HCT116 (cell line): ENCODE data around the gene AUTS2. TPM values are rescaled to one million over a fixed set of nuclear protein-coding genes. Genes with fewer than 3 reads are reported as not detected.

Source experiments
- ATAC-seq: fragments of 200-7000 bp; cut with Tn5 transposase; 2 replicates; pipeline ENCODE4 v1.9.1; 2020; ENCODE audit warnings: mild to moderate bottlenecking, moderate library complexity
- BruUV-seq: library from RNA; stranded (reverse); fragments of 400-500 nt; replicated peaks from 2 replicates; lab custom pipeline; 2021; lab: Mats Ljungman, UMichigan
- CTCF ChIA-PET: fragments of 300-600 bp; sonication (Branson Sonifier 250); formaldehyde crosslinking; loops from one replicate; lab custom pipeline; 2021; ENCODE audit warnings: antibody characterized with exemption; lab: Charles Lee
- POLR2A ChIA-PET: fragments of 300-600, 350-600 bp; sonication (Branson Sonifier 250); formaldehyde crosslinking; loops from one replicate; lab custom pipeline; 2021; ENCODE audit warnings: antibody characterized with exemption; lab: Charles Lee
- RAD21 ChIA-PET, 2 experiments: fragments of 300-600 bp; sonication (Branson Sonifier 250); formaldehyde crosslinking; loops; one replicate each; lab custom pipeline; 2023; ENCODE audit warnings: low total read pairs in 2 of 2; ENCODE audit not compliant: uncharacterized antibody in 2 of 2, unreplicated experiment in 2 of 2, low non-redundant PET in 1 of 2; lab: Charles Lee
- DNase-seq: peaks from one replicate; pipeline ENCODE4 v3.0.0-alpha.2; 2010; ENCODE audit warnings: low read depth, low spot score
- H2AFZ ChIP-seq: fragments of 200-600 bp; shearing (Covaris generic), sonication (generic); 2 replicates; pipeline ENCODE4 v1.6.1; 2017; ENCODE audit warnings: low read depth, mixed run types, mixed read lengths, antibody characterized with exemption, low read length; ENCODE audit not compliant: poor library complexity, severe bottlenecking
- H3K27ac ChIP-seq: 2 replicates; pipeline ENCODE4 v1.5.1; 2012; ENCODE audit warnings: low read depth, low read length
- H3K27me3 ChIP-seq: fragments of 200-600 bp; sonication (generic); 2 replicates; pipeline ENCODE4 v1.6.1; 2016; ENCODE audit warnings: mixed run types, low read length, mixed read lengths; ENCODE audit not compliant: insufficient read depth
- H3K36me3 ChIP-seq, 2 experiments: fragments of 200-500 bp in 1 of 2; fragments of 200-600 bp in 1 of 2; sonication (Bioruptor generic) in 1 of 2; sonication (generic) in 1 of 2; 2 replicates each; pipeline versions ENCODE4 v1.5.1 to v1.6.1; 2014 to 2016; ENCODE audit warnings: low read length in 2 of 2, inconsistent platforms in 1 of 2, mixed read lengths in 1 of 2, mixed run types in 1 of 2; ENCODE audit not compliant: insufficient read depth in 2 of 2, control insufficient read depth in 1 of 2
- H3K4me1 ChIP-seq, 2 experiments: fragments of 200-600 bp in 1 of 2; sonication (generic) in 1 of 2; 2 replicates each; pipeline versions ENCODE4 v1.5.1 to v1.6.1; 2012 to 2017; ENCODE audit warnings: low read length in 2 of 2, inconsistent platforms in 1 of 2, mild to moderate bottlenecking in 1 of 2, mixed read lengths in 1 of 2, mixed run types in 1 of 2, moderate library complexity in 1 of 2; ENCODE audit not compliant: insufficient read depth in 2 of 2, control insufficient read depth in 1 of 2
- H3K4me2 ChIP-seq: fragments of 200-600 bp; sonication (generic); 2 replicates; pipeline ENCODE4 v1.6.1; 2017; ENCODE audit warnings: mixed run types, low read length, mixed read lengths
- H3K4me3 ChIP-seq, 2 experiments: fragments of 200-600 bp in 1 of 2; sonication (generic) in 1 of 2; replicated peaks in 1 of 2; 2 replicates each; pipeline ENCODE4 v1.5.1; 2011 to 2016; ENCODE audit warnings: low read length in 2 of 2, control low read depth in 1 of 2, low read depth in 1 of 2, mild to moderate bottlenecking in 1 of 2, mixed read lengths in 1 of 2, mixed run types in 1 of 2
- H3K79me2 ChIP-seq: fragments of 200-600 bp; sonication (generic); 2 replicates; pipeline ENCODE4 v1.6.1; 2017; ENCODE audit warnings: mild to moderate bottlenecking, mixed run types, low read length, moderate library complexity, mixed read lengths; ENCODE audit not compliant: insufficient read depth
- H3K9ac ChIP-seq: fragments of 200-600 bp; sonication (generic); 2 replicates; pipeline ENCODE4 v1.6.1; 2016; ENCODE audit warnings: low read length, mixed read lengths
- H3K9me2 ChIP-seq: fragments of 200-600 bp; sonication (generic), shearing (Covaris generic); 2 replicates; pipeline ENCODE4 v1.6.1; 2017; ENCODE audit warnings: mixed run types, mild to moderate bottlenecking, moderate library complexity; ENCODE audit not compliant: insufficient read depth
- H3K9me3 ChIP-seq, 2 experiments: fragments of 200-500 bp in 1 of 2; fragments of 200-600 bp in 1 of 2; sonication (Bioruptor generic) in 1 of 2; sonication (generic) in 1 of 2; 2 replicates each; pipeline ENCODE4 v1.6.1; 2014 to 2017; ENCODE audit warnings: low read length in 2 of 2, mixed read lengths in 2 of 2, inconsistent platforms in 1 of 2, low read depth in 1 of 2, mild to moderate bottlenecking in 1 of 2, mixed run types in 1 of 2, moderate library complexity in 1 of 2; ENCODE audit not compliant: control insufficient read depth in 1 of 2, insufficient read depth in 1 of 2
- H4K20me1 ChIP-seq: fragments of 200-600 bp; sonication (generic), shearing (Covaris generic); 2 replicates; pipeline ENCODE4 v1.6.1; 2017; ENCODE audit warnings: mixed run types, mild to moderate bottlenecking, moderate library complexity; ENCODE audit not compliant: insufficient read depth
- ATF3 ChIP-seq: IDR thresholded peaks from 2 replicates; pipeline ENCODE4 v1.6.1; 2012
- CBX3 ChIP-seq: IDR thresholded peaks from 2 replicates; pipeline ENCODE4 v1.6.1; 2012; ENCODE audit warnings: low read depth
- CEBPB ChIP-seq: IDR thresholded peaks from 2 replicates; pipeline ENCODE4 v1.6.1; 2012; ENCODE audit warnings: low read depth
- CTCF ChIP-seq, 3 experiments: fragments of 200-600 bp in 1 of 3; sonication (generic) in 1 of 3; IDR thresholded peaks in 2 of 3; conservative IDR thresholded peaks in 1 of 3; 2 replicates each; pipeline ENCODE4 v1.5.1; 2012 to 2017; ENCODE audit warnings: low read depth in 2 of 3, low read length in 2 of 3, antibody characterized with exemption in 1 of 3, borderline replicate concordance in 1 of 3, control low read depth in 1 of 3, mild to moderate bottlenecking in 1 of 3, mixed read lengths in 1 of 3, mixed run types in 1 of 3, moderate library complexity in 1 of 3; ENCODE audit not compliant: insufficient read depth in 1 of 3
- EGR1 ChIP-seq: IDR thresholded peaks from 2 replicates; pipeline ENCODE4 v1.6.1; 2012; ENCODE audit warnings: low read depth
- ELF1 ChIP-seq: IDR thresholded peaks from 2 replicates; pipeline ENCODE4 v1.6.1; 2012; ENCODE audit warnings: low read depth, borderline replicate concordance
- EZH2phosphoT487 ChIP-seq: fragments of 200-600 bp; IDR thresholded peaks from 2 replicates; pipeline ENCODE4 v1.6.1; 2018; ENCODE audit warnings: antibody characterized with exemption, borderline replicate concordance
- FOSL1 ChIP-seq: IDR thresholded peaks from 2 replicates; pipeline ENCODE4 v1.6.1; 2012; ENCODE audit warnings: low read depth
- MAX ChIP-seq: IDR thresholded peaks from 2 replicates; pipeline ENCODE4 v1.6.1; 2012
- POLR2AphosphoS5 ChIP-seq: IDR thresholded peaks from 2 replicates; pipeline ENCODE4 v1.6.1; 2011; ENCODE audit warnings: mild to moderate bottlenecking, low read depth, low read length, moderate library complexity
- RAD21 ChIP-seq: IDR thresholded peaks from 2 replicates; pipeline ENCODE4 v1.6.1; 2012; ENCODE audit warnings: low read depth, mild to moderate bottlenecking
- SIN3A ChIP-seq: IDR thresholded peaks from 2 replicates; pipeline ENCODE4 v1.6.1; 2012; ENCODE audit warnings: low read depth
- SRF ChIP-seq: IDR thresholded peaks from 2 replicates; pipeline ENCODE4 v1.6.1; 2012; ENCODE audit warnings: low read depth
- TCF7L2 ChIP-seq: IDR thresholded peaks from 2 replicates; pipeline ENCODE4 v1.7.0; 2011; ENCODE audit warnings: borderline replicate concordance, inconsistent platforms; ENCODE audit not compliant: insufficient read depth, insufficient read length; ENCODE audit errors: extremely low read depth
- YY1 ChIP-seq: IDR thresholded peaks from 2 replicates; pipeline ENCODE4 v1.6.1; 2011; ENCODE audit warnings: low read length, low read depth, moderate library complexity, mild to moderate bottlenecking; ENCODE audit not compliant: insufficient replicate concordance; ENCODE audit errors: extremely low read depth
- ZFX ChIP-seq: fragments of 450-650 bp; IDR thresholded peaks from 2 replicates; pipeline ENCODE4 v1.6.1; 2017
- ZNF274 ChIP-seq: fragments of 200-500 bp; sonication (Bioruptor generic); IDR thresholded peaks from 2 replicates; pipeline ENCODE4 v1.6.1; 2014; ENCODE audit warnings: mild to moderate bottlenecking, low read depth, low read length, inconsistent platforms
- intact Hi-C: fragments of 100-400 bp; cut with micrococcal nuclease; formaldehyde crosslinking; loops from 2 replicates; pipeline ENCODE4 v1.10.0; 2022
- total RNA-seq: library from RNA; stranded (reverse); gene quantifications from one replicate; pipeline ENCODE4 v1.2.1, GENCODE V29; 2021; ENCODE audit not compliant: unreplicated experiment

The AUTS2 gene
- total RNA-seq, 1 experiment from 2014 or later: 0.93 TPM

- ChIA-PET CTCF (no interaction called here), RAD21 (no interaction called here), POLR2A (no interaction called here)
- Histone ChIP-seq H3K4me2 (no peak overlapping the region), H3K79me2 (no peaks in the 10 kb centered on the region), H3K27ac (no peak overlapping the region), H3K4me1 (no peaks in the 10 kb centered on the region), H3K9ac (no peak overlapping the region), H3K9me2 (no peaks in the 10 kb centered on the region), H2AFZ (no peak overlapping the region), H3K4me3 (no peak overlapping the region), H3K27me3 (no peaks in the 10 kb centered on the region), H4K20me1 (no peaks in the 10 kb centered on the region), H3K36me3 (no peaks in the 10 kb centered on the region; a peak in 1 of 4 replicates), H3K9me3 (peaks cover 6 to 16% of the 10 kb centered on the region in 2 experiments; a peak in 2 of 4 replicates)
- TF ChIP-seq CEBPB: no peak
- TF ChIP-seq EGR1: no peak
- no peak for TF ChIP-seq TCF7L2
- TF ChIP-seq CBX3: no peak
- no peak for TF ChIP-seq CTCF (IDR thresholded peaks at IDR 0.05 in 2 of 3, conservative IDR thresholded peaks at IDR 0.05 in 1 of 3; ENCODE audit: borderline replicate concordance in 1 of 3, insufficient read depth in 1 of 3, low read depth in 2 of 3, low read length in 2 of 3)
- TF ChIP-seq SIN3A: no peak
- TF ChIP-seq FOSL1: no peak
- TF ChIP-seq RAD21: no peak
- no peak for TF ChIP-seq POLR2AphosphoS5
- no peak for TF ChIP-seq ZFX
- TF ChIP-seq ELF1: no peak
- no peak for TF ChIP-seq YY1
- no peak for TF ChIP-seq ATF3
- no peak for TF ChIP-seq MAX
- TF ChIP-seq EZH2phosphoT487: no peak
- TF ChIP-seq SRF: no peak
- TF ChIP-seq ZNF274: no peak
- intact Hi-C loops: no loop called here
- ATAC-seq (no peak), DNase-seq (no peak)
- no TSS peak for BruUV-seq
Measured at GRCh38 chr7:69939317-69939716, 341.0 kb downstream of the AUTS2 start.
